CD4-positive, alpha-beta T cell treated with Interleukin-4 for 1 hour (primary cell): ENCODE data around the gene RNF111.
"Not testable (repeated sequence)": the region's sequence is repeated elsewhere in the genome, so short reads cannot be mapped to it uniquely, and the experiment has no call there.

Source experiments
- DNase-seq, 2 donors: peaks; one replicate each; pipeline ENCODE4 v3.0.0-alpha.2; 2020 to 2022

The RNF111 gene

DNA sequence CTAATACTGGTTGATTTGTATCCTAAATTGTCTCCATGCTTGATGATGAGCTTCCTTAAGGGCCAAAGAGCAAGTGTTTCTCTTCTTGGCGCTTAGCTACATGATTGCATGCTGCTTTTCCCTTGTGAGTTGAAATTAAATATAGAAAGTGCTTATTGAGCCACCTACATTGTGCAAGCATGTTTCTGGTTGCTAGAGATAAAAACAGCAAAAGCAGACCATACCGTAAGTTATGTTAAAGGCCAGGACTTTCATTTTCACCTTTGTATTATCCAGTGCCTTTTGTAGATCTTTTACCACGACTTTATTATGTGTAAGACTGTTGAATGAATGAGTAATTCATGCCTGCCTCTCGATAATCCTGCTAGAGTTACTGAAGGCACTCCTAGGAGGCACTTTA lies 75.6 kb downstream of the RNF111 start:
- no peak for DNase-seq

DNA sequence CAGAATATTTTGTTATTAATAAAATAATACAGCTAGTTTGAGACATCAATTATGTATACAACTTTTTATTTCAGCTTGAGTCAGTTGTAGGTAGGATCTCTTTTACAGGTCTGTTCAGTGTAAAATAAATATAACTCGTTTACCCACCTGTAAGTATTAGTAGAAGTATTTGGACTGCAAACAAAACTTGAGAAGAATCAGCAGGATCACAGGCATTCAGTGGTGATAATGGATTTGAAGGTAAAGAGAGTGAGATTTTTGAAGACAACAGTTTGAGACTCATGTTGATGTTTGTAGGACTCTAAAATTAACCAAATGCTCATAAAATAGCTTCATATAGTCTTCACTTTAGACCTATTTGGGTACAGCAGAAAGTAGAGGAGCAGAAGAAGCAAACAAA lies 82.0 kb downstream of the RNF111 start:
- no peak for DNase-seq

DNA sequence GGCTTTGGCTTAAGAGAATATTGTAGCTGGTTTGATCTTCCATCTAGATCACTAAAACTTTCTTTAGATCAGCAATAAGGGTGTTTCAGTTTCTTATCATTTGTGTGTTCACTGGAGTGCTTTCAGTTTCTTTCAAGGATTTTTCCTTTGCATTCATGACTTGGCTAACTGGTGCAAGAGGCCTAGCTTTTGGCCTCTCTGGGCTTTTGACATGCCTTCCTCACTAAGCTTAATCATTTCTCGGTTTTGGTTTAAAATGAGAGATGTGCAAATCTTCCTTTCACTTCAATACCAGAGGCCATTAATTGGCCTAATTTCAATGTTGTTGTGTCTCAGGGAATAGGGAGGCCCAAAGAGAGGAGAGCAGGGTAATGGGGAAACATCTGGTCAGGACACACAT lies 87.1 kb downstream of the RNF111 start:
- DNase-seq: no peak

DNA sequence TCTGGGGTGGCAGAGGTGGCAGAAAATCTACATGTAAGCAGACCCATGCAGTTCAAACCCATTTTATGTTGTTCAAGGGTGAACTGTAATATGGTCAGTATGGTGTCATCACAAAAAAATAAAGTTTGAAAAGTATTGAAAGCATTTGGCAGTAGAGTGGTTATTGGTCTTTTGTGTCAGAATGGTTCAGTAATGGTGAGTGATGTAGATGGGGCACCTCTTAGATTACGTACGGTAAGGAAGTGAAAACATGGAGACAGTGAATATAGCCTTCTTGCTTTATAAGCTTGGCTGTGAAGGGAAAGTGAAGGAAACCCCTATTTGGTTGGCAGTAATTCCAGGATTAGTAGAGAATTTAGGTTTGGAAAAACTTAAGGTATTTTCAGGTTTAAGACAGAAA lies 100.3 kb downstream of the RNF111 start:
- DNase-seq: no peak

- no peak for DNase-seq
Measured at GRCh38 chr15:59094077-59094476, 106.6 kb downstream of the RNF111 start.

DNA sequence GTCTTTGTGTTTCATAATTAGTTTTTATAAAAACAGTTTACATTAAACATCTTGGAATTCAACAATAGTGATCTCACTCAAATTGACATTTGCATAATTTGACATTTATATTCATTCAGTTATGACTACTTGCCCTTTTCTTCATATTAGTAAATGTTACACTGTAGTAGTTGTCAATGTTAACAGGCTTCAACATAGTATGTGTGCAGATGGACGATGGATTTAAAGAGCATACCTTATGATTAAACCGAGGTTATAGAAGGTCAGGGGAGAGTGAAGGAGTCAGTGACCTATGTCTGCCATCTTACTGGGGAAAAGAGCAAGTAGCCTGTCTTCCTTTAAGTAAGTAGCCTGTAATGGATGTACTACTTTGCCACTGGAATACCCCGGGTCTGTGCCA lies 109.0 kb downstream of the RNF111 start:
- no peak for DNase-seq

DNA sequence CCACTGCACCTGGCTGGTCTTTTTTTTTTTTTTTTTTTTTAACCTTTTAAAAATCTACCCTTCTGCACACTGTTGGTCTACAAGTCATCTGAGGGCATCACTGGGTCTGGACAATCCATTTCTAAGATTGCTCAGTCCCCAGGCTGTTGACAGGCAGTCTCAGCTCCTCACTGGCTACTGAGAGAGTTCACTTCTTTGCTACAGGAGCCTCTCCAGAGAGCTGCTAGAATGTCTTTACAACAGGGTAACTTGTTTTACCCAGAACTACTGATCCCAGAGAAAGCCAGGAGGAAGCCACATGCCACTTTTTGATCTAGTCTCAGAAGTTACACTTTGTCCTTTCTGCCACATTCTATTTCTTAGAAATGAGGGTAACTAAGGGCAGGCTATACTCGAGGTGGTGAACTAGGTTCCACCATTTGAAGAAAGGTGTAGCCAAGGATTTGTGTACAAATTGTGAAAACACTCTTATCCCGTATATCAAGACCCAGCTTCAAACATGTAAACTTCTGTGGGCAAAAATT lies 111.8 kb downstream of the RNF111 start:
- no peak for DNase-seq

DNA sequence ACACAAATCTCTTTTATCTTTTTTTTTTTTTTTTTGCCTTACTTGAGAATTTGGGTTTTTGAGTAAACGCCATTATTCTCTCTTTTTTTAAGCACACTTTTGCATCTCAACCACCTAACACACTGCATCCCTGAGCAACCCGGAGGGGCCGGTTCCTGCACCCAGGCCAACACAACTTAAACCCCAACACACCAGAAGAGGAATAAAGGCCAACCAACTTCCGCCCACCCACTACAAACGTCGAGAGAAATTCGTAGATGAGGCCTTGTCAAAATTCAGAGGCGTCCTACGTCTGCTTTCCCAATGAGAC lies 117.1 kb downstream of the RNF111 start:
- no peak for DNase-seq

GRCh38 chr15:59104912-59105732 lies 117.7 kb downstream of the RNF111 start, which contains the start of gene CCNB2:
Gene CCNB2 (plus strand): TSS chr15:59105146. CDS start chr15:59105269, 123 bp downstream.
- peak; percentile 90 to 93 for DNase-seq

DNA sequence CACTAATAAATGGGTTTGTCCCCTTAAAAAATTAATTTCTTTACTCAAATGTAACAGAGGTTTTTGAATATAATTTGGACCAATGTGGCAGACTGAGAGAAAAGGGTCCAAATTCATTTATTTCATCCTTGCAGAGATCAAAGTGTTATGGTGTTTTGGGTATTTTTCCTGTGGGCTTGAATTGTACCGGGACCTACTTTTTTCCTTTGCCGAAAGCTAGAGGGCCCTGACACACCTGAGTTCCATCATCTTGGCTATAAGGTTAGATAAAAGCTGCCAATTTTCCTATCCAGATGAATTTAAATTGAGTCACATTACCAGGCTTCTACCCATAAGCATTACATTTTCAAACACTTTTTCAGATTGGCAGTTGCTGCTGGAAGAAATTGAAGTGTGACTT lies 118.4 kb downstream of the RNF111 start:
- no peak for DNase-seq

DNA sequence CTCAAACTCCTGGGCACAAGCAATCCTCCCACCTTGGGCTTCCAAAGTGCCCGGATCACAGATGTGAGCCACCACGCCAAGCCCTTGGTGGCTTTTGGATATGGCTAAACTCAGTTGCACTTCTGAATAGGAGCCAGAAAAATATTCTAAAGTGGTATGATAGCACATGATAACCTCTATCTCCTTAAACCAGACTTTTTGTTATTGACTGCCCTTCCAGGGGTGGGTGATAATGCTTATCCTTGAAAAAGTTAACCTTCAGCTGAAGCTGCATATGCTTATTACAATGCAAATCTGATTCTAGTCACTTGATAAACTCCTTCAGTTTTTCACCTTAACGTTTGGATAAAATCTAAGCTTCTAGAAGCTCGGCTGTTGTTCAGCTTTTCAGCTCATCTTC lies 123.8 kb downstream of the RNF111 start:
- no peak for DNase-seq

GRCh38 chr15:59115047-59115446 lies 127.6 kb downstream of the RNF111 start:
- no peak for DNase-seq

GRCh38 chr15:59116141-59116540 lies 128.7 kb downstream of the RNF111 start:
- DNase-seq: no peak

GRCh38 chr15:59116771-59117170 lies 129.3 kb downstream of the RNF111 start:
- DNase-seq: no peak

- DNase-seq: no peak
Measured at GRCh38 chr15:59119625-59120024, 132.2 kb downstream of the RNF111 start.

DNA sequence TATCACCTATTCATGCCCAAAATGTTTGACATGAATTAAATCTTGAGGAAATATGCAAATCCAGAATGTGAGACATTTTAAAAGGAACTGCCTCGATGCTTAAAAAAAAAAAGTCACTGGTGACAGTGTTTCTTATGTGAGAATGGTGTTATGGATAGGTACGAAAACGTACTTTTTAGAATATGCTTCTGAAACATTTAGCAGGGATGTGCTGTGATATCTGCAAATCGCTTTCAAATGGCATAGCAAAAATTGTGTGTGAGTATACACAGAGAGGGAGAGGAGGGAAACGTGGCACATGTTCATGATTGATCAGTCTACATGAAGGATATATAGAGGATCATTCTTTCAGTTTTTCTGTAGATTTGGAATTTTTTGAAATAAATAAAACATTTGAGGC lies 133.5 kb downstream of the RNF111 start:
- no peak for DNase-seq

- no peak for DNase-seq
Measured at GRCh38 chr15:59124261-59124660, 136.8 kb downstream of the RNF111 start.

DNA sequence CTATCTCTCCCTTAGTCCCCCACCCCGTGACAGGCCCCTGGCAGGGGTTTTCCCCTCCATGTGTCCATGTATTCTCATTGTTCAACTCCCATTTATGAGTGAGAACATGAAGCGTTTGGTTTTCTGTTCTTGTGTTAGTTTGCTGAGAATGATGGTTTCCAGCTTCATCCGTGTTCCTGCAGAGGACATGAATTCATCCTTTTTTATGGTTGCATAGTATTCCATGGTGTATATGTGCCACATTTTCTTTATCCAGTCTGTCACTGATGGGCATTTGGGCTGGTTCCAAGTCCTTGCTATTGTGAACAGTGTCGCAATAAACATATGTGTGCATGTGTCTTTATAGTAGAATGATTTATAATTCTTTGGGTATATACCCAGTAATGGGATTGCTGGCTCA lies 138.2 kb downstream of the RNF111 start:
- DNase-seq: not testable (repeated sequence)

DNA sequence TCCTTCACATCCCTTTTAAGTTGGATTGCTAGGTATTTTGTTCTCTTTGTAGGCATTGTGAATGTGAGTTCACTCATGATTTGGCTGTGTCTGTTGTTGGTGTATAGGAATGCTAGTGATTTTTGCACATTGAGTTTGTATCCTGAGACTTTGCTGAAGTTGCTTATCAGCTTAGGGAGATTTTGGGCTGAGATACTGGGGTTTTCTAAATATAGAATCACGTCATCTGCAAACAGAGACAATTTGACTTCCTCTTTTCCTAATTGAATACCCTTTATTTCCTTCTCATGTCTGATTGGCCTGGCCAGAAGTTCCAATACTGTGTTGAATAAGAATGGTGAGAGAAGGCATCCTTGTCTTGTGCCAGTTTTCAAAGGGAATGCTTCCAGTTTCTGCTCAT lies 139.8 kb downstream of the RNF111 start:
- not testable (repeated sequence) for DNase-seq

DNA sequence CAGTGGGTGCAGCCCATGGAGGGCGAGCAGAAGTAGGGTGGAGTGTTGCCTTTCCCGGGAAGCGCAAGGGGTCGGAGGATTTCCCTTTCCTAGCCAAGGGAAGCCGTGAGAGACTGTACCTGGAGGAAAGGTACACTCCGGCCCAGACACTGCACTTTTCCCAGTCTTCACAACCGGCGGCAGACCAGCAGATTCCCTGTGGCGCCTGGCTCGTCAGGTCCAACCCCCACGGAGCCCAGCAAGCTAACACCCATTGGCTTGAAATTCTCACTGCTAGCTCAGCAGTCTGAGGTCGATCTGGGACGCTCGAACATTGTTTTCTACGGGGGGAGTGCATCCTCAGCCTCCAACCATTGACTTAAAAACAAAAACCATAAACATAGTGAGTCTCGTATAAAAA lies 144.0 kb downstream of the RNF111 start:
- DNase-seq: no peak

- DNase-seq: no peak
Measured at GRCh38 chr15:59131969-59132562, 144.6 kb downstream of the RNF111 start.

DNA sequence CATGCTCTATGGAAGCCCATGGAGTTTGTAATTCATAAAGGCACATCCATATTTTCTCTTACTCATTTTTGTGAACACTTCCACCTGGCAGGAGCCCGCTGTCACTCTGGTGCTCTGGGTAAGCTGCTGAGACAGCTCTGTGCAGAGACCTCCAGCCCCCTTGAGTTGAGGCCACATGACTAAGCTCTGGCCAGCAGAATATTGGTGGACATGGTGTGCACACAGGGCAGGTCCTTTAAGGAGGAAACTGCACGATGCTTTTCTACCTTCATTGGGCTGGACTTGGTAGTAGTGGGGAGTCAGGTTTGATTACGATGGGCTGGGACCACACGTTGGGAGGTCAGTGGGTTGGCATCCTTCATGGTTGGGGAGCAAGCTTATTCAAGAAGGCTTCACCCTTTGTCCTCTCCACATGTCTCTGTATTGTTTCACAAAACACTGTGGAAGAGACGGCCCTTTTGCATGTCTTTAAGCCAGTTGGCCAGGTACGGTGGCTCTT lies 146.5 kb downstream of the RNF111 start:
- DNase-seq: no peak

GRCh38 chr15:59137566-59137965 lies 150.1 kb downstream of the RNF111 start:
- DNase-seq: no peak

DNA sequence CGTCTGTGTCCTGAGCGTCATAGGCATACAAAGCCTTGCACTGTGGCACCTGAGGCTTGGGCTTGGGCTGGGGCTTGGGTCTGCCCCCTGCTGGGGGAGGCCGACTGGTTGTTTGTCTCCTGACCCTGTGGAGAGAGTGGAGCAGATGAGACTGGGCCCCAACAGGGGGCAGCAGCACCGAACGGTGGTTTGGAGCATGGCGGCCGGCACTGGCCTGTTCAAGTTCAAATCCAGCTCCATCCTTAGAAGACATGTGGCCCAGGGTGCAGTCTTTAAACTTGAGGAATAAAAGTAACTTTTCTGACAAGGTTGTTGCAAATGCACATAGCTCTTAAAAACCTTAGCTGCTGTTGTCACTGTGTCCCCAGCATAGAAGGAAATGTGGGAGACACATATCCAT lies 150.8 kb downstream of the RNF111 start:
- DNase-seq: peak; percentile 63 to 69
